GF-D8 (cell line): ENCODE data around the gene TMA16.

Source experiments
- DNase-seq: peaks from one replicate; lab custom pipeline; 2025; lab: John Stamatoyannopoulos, UW

Gene TMA16

DNA sequence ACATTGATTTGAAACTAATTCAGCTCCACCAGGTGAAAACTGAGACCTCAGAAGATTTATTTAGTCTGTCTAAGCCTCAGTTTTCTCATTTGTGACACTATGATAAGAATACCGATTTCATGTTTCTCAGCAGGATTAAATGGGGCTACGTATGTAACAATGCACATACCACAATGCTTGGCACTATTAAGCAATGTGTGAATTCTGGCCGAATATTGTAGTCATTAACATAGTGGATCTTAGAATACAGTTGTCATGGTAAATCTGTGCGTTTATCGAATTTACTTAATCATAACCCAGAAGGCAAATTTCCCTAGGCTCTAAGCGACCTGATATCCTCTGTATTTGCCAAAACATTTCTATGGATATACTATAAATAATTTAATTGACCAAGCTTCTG is 69.1 kb downstream of the TMA16 start:
- no peak for DNase-seq

DNA sequence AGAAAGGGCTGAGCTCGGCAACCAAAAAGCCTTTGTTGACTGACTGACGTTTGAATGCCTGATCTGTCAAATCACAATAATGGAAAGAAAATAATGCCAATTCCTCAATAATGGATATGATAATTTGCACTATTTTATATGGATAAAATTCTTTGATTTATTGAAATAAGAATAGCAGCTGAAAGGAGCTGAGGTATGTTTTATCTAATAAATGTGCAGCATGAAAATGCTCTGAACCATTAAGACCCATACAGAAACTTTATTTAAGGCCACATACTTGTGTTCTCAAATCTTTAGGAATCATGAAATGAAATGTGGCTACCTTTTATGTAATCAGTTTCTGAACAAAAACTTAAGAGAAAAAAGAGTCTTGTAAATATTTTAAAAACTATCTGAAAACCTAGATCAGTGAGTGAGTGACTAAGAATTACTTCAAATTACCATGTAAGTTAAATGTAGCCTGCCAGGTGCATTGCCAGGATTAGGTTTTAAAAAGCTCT is 69.8 kb downstream of the TMA16 start:
- DNase-seq = no peak

DNA sequence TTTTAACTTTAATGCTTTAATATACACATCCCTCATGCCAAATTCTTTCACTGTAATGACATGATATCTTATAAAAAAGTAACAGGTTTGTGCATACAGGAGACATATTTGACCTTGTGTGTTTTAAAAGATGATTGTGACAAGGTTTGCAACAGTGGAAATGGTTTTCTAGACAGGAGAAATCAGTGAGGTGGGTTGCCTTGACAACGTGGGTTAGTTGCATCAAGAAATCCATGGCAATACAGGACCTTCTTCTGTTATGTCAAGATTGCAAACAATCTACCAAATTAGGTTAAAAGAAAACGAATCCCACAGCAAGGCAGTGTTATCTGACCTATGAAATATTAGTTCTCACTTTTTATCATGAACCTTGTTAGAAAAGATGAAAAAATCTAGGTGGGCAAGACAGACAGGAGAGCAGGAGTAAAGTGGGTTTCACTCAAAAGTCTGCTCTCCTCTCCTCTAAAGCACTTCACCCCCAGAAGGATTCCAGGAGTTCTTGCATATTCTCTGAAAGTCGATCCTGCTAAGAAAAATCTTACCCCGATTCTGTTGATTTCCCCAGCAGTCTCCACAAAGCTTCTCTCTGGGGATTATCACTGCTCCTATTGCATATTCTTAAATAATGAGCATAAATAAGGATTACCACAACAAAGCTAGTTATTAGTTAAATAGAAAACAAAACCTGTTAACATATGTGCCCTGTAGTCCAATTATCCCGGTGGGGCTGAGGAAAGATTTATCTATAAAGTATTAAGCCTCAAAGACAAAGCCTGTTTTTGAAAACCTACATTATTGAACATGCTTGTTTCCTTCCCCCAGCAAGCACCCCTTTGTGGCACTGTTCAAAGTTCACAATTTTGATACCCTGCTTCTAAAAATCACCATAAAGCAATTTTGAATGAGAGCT is 71.0 kb downstream of the TMA16 start:
- DNase-seq = no peak

DNA sequence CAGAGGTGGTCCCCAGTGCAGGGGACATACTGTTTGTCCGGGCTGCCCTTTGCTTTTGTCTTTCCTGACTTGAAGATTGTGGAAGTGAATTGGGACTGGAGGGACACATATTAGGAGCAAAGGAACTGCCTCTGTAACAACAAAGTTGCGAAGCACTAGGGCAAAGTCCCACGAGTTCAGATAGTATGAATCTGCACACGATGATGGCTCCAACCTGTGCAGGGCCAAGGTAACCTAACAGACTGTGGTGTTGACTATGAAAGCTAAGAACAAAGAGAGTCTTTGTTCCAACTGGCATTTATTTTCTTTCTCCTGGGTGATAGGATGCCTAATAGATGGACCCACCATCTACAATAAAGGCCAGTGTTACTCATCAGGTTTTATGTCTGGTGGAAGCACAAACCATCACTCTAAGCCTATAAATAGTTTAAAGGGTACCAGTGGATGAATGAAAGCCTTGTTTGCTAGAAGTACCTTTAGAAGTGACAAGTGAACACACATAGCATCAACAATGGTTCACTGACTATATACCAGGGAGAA is 71.8 kb downstream of the TMA16 start:
- DNase-seq = no peak

DNA sequence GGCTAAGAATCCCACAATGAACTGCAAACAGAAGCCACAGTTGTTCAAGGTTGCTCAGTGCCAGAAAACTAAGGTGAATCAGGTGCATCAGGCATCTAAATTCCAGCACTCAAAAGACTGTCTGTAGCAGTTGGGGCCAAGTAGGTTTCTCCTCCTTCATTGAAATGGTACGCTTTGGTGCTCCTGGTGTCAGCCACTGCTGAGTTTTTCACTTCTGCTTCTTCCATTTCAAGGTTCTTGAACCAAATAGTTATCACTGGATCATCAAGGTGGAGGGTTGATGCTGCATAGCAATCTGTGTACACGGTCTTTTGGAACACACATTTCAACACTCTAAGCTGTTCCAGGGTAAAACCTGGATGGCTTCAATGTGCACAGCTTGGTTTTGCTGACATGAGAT is 74.4 kb downstream of the TMA16 start:
- DNase-seq = no peak
